ENCODE data around the gene SPATA31C1.
"Not testable (repeated sequence)": the region's sequence is repeated elsewhere in the genome, so short reads cannot be mapped to it uniquely, and the experiment has no call there.

Gene SPATA31C1

GRCh38 chr9:87917662-87918061 lies at the start of gene SPATA31C1:
Gene SPATA31C1, plus strand, starts transcription at chr9:87917962.
- DNase-seq = not testable (repeated sequence)

- DNase-seq = no peak
These were observed 49.6 kb upstream of the SPATA31C1 start for GRCh38 chr9:87868175-87868574.

- no peak for DNase-seq
These were observed 49.1 kb upstream of the SPATA31C1 start for GRCh38 chr9:87868635-87869034.

GRCh38 chr9:87869082-87869481 lies 48.7 kb upstream of the SPATA31C1 start:
- no peak for DNase-seq

GRCh38 chr9:87871425-87872078 lies 46.2 kb upstream of the SPATA31C1 start:
- DNase-seq = no peak

- DNase-seq = no peak
These were observed 45.6 kb upstream of the SPATA31C1 start for GRCh38 chr9:87872079-87872624.

GRCh38 chr9:87873607-87874303 lies 44.0 kb upstream of the SPATA31C1 start:
- DNase-seq = no peak

- no peak for DNase-seq
These were observed 43.5 kb upstream of the SPATA31C1 start for GRCh38 chr9:87874304-87874623.

GRCh38 chr9:87875060-87875459 lies 42.7 kb upstream of the SPATA31C1 start:
- no peak for DNase-seq

GRCh38 chr9:87875831-87876545 lies 41.8 kb upstream of the SPATA31C1 start:
- no peak for DNase-seq

- no peak for DNase-seq
These were observed 41.1 kb upstream of the SPATA31C1 start for GRCh38 chr9:87876708-87877107.

- no peak for DNase-seq
These were observed 38.7 kb upstream of the SPATA31C1 start for GRCh38 chr9:87878989-87879511.

- no peak for DNase-seq
These were observed 37.6 kb upstream of the SPATA31C1 start for GRCh38 chr9:87880116-87880515.

- no peak for DNase-seq
These were observed 37.1 kb upstream of the SPATA31C1 start for GRCh38 chr9:87880683-87881082.

GRCh38 chr9:87882627-87883026 lies 35.1 kb upstream of the SPATA31C1 start, which contains the start of gene SPATA31E1:
Gene SPATA31E1, plus strand, starts transcription at chr9:87882877. Its CDS starts 15 bp downstream, at chr9:87882892.
- peak; percentile 45 for DNase-seq

- DNase-seq = no peak
These were observed 34.5 kb upstream of the SPATA31C1 start for GRCh38 chr9:87883274-87883673.

- DNase-seq = peak; percentile 50
These were observed 33.8 kb upstream of the SPATA31C1 start for GRCh38 chr9:87883990-87884389.

GRCh38 chr9:87884578-87885459 lies 32.9 kb upstream of the SPATA31C1 start:
- no peak for DNase-seq

GRCh38 chr9:87885484-87886189 lies 32.1 kb upstream of the SPATA31C1 start:
- no peak for DNase-seq

GRCh38 chr9:87886210-87886932 lies 31.4 kb upstream of the SPATA31C1 start:
- DNase-seq = no peak

GRCh38 chr9:87886933-87887505 lies 30.7 kb upstream of the SPATA31C1 start:
- no peak for DNase-seq

Data from activated effector memory CD4-positive, alpha-beta T cell treated with anti-CD3 and anti-CD28 coated beads, Interleukin-2, amount 50 U/mL, for 16 hours (primary cell).